WTC11 (cell line): ENCODE measurements around the gene UNC13D. TPM values are rescaled to one million over a fixed set of nuclear protein-coding genes. Genes with fewer than 3 reads are reported as not detected.

Source experiments
- ATAC-seq: fragments of 200-7000 bp; cut with Tn5 transposase; 2 replicates; pipeline ENCODE4 v1.10.0; 2021; ENCODE audit warnings: mild to moderate bottlenecking, moderate library complexity
- CTCF ChIA-PET: fragments of 300-600 bp; sonication (Branson Sonifier 250); formaldehyde crosslinking; loops from one replicate; lab custom pipeline; 2021; ENCODE audit warnings: antibody characterized with exemption; lab: Charles Lee
- POLR2A ChIA-PET: fragments of 350-600 bp; sonication (Branson Sonifier 250); formaldehyde crosslinking; loops from one replicate; lab custom pipeline; 2021; ENCODE audit warnings: antibody characterized with exemption; lab: Charles Lee
- DNase-seq: peaks from one replicate; pipeline ENCODE4 v3.0.0; 2021; ENCODE audit warnings: low spot score
- H3K27ac Mint-ChIP-seq: 2 replicates; pipeline ENCODE4 v1.8.0; 2021; ENCODE audit warnings: mixed read lengths
- H3K27me3 Mint-ChIP-seq: 2 replicates; pipeline ENCODE4 v1.8.0; 2021; ENCODE audit warnings: low read depth, mild to moderate bottlenecking, moderate library complexity, mixed read lengths
- H3K36me3 Mint-ChIP-seq: 2 replicates; pipeline ENCODE4 v1.8.0; 2021; ENCODE audit warnings: mixed read lengths
- H3K4me1 Mint-ChIP-seq: 2 replicates; pipeline ENCODE4 v1.8.0; 2022; ENCODE audit warnings: mixed read lengths
- H3K4me3 Mint-ChIP-seq: 2 replicates; pipeline ENCODE4 v1.8.0; 2021; ENCODE audit warnings: mild to moderate bottlenecking, moderate library complexity, mixed read lengths
- H3K9me3 Mint-ChIP-seq: 2 replicates; pipeline ENCODE4 v1.8.0; 2021; ENCODE audit warnings: mixed read lengths
- ATF1 ChIP-seq: sonication (generic); formaldehyde crosslinking; IDR thresholded peaks from 2 replicates; pipeline ENCODE4 v1.8.1; 2023; ENCODE audit warnings: mild to moderate bottlenecking, moderate library complexity, missing genetic modification reagents
- CREB1 ChIP-seq: sonication (generic); formaldehyde crosslinking; IDR thresholded peaks from 2 replicates; pipeline ENCODE4 v1.8.0; 2023; ENCODE audit warnings: mild to moderate bottlenecking, missing genetic modification reagents
- FOXK1 ChIP-seq: sonication (generic); formaldehyde crosslinking; IDR thresholded peaks from 2 replicates; pipeline ENCODE4 v1.8.0; 2022; ENCODE audit warnings: mild to moderate bottlenecking, moderate library complexity, missing genetic modification reagents
- FOXP1 ChIP-seq: sonication (generic); formaldehyde crosslinking; IDR thresholded peaks from 2 replicates; pipeline ENCODE4 v1.8.0; 2022; ENCODE audit warnings: missing genetic modification reagents, mild to moderate bottlenecking, moderate library complexity, borderline replicate concordance
- JUN ChIP-seq: sonication (generic); formaldehyde crosslinking; IDR thresholded peaks from 2 replicates; pipeline ENCODE4 v1.8.0; 2023; ENCODE audit warnings: mild to moderate bottlenecking, missing genetic modification reagents
- NFATC4 ChIP-seq: fragments of 250-450 bp; sonication (Bioruptor Pico); IDR thresholded peaks from 2 replicates; pipeline ENCODE4 v1.9.0; 2021; ENCODE audit warnings: mild to moderate bottlenecking
- NFYB ChIP-seq: sonication (generic); formaldehyde crosslinking; conservative IDR thresholded peaks from 2 replicates; pipeline ENCODE4 v1.8.0; 2022; ENCODE audit warnings: low read depth, missing genetic modification reagents
- NR2C2 ChIP-seq: sonication (generic); formaldehyde crosslinking; IDR thresholded peaks from 2 replicates; pipeline ENCODE4 v1.8.0; 2022; ENCODE audit warnings: mild to moderate bottlenecking, missing genetic modification reagents
- NR3C1 ChIP-seq: sonication (generic); formaldehyde crosslinking; conservative IDR thresholded peaks from 2 replicates; pipeline ENCODE4 v1.8.1; 2023; ENCODE audit warnings: low read depth, mild to moderate bottlenecking, missing genetic modification reagents
- OVOL2 ChIP-seq: fragments of 250-450 bp; sonication (Bioruptor Pico); IDR thresholded peaks from 2 replicates; pipeline ENCODE4 v1.9.0; 2021; ENCODE audit warnings: mild to moderate bottlenecking, borderline replicate concordance
- RELA ChIP-seq: sonication (generic); formaldehyde crosslinking; IDR thresholded peaks from 2 replicates; pipeline ENCODE4 v1.8.1; 2022; ENCODE audit warnings: missing genetic modification reagents, mild to moderate bottlenecking, borderline replicate concordance
- SMAD4 ChIP-seq: sonication (generic); formaldehyde crosslinking; IDR thresholded peaks from 2 replicates; pipeline ENCODE4 v1.8.0; 2022; ENCODE audit warnings: mild to moderate bottlenecking, missing genetic modification reagents
- ZNF138 ChIP-seq: sonication (generic); formaldehyde crosslinking; conservative IDR thresholded peaks from 2 replicates; pipeline ENCODE4 v1.8.1; 2022; ENCODE audit warnings: mild to moderate bottlenecking, moderate library complexity, missing genetic modification reagents
- ZNF219 ChIP-seq: sonication (generic); formaldehyde crosslinking; IDR thresholded peaks from 2 replicates; pipeline ENCODE4 v1.8.0; 2023; ENCODE audit warnings: missing genetic modification reagents, mild to moderate bottlenecking, borderline replicate concordance
- total RNA-seq: library from RNA; stranded (reverse); gene quantifications from 3 replicates; pipeline ENCODE4 v1.2.3, GENCODE V29; 2021
- TF ChIP-seq, protein P1 (sequence below): sonication (generic); formaldehyde crosslinking; IDR thresholded peaks from 2 replicates; pipeline ENCODE4 v1.8.1; 2022; ENCODE audit warnings: missing genetic modification reagents, borderline replicate concordance
- TF ChIP-seq, protein P2 (sequence below): sonication (generic); formaldehyde crosslinking; IDR thresholded peaks from 2 replicates; pipeline ENCODE4 v1.8.0; 2022; ENCODE audit warnings: mild to moderate bottlenecking, missing genetic modification reagents
- TF ChIP-seq, protein P3 (sequence below): fragments of 250-450 bp; sonication (Bioruptor Pico); conservative IDR thresholded peaks from 2 replicates; pipeline ENCODE4 v1.9.0; 2021; ENCODE audit warnings: mild to moderate bottlenecking
- TF ChIP-seq, protein P4 (sequence below): fragments of 250-450 bp; sonication (Bioruptor Pico); IDR thresholded peaks from 2 replicates; pipeline ENCODE4 v1.9.0; 2021; ENCODE audit warnings: mild to moderate bottlenecking
- TF ChIP-seq, protein P5 (sequence below): sonication (generic); formaldehyde crosslinking; IDR thresholded peaks from 2 replicates; pipeline ENCODE4 v1.8.0; 2023; ENCODE audit warnings: missing genetic modification reagents

The UNC13D gene
- total RNA-seq, 1 experiment from 2014 or later = 13.1 TPM

DNA sequence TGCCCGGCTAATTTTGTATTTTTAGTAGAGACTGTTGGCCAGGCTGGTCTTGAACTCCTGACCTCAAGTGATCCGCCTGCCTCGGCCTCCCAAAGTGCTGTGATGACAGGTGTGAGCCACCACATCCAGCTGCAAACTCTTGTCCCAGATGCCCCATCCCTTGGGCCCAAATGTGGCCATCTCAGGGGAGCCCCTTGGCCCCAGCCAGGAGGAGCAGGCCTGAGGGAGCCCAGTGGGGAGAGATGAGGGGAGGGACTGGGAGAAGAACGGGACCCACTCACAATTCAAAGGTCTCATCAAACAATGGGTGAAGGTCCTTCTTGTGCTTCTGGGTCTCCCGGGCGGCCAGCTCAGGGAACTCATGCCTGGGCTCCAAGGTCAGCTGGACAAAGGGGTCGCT is 14.5 kb downstream of the UNC13D start (continued):
- TF ChIP-seq, protein P1, sequence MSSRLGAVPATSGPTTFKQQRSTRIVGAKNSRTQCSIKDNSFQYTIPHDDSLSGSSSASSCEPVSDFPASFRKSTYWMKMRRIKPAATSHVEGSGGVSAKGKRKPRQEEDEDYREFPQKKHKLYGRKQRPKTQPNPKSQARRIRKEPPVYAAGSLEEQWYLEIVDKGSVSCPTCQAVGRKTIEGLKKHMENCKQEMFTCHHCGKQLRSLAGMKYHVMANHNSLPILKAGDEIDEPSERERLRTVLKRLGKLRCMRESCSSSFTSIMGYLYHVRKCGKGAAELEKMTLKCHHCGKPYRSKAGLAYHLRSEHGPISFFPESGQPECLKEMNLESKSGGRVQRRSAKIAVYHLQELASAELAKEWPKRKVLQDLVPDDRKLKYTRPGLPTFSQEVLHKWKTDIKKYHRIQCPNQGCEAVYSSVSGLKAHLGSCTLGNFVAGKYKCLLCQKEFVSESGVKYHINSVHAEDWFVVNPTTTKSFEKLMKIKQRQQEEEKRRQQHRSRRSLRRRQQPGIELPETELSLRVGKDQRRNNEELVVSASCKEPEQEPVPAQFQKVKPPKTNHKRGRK (CRISPR knock-in tag) = no peak
- no peak for TF ChIP-seq ZNF138
- no peak for TF ChIP-seq RELA (CRISPR knock-in tag)
- TF ChIP-seq SMAD4 (CRISPR knock-in tag) = no peak
- TF ChIP-seq, protein P2, sequence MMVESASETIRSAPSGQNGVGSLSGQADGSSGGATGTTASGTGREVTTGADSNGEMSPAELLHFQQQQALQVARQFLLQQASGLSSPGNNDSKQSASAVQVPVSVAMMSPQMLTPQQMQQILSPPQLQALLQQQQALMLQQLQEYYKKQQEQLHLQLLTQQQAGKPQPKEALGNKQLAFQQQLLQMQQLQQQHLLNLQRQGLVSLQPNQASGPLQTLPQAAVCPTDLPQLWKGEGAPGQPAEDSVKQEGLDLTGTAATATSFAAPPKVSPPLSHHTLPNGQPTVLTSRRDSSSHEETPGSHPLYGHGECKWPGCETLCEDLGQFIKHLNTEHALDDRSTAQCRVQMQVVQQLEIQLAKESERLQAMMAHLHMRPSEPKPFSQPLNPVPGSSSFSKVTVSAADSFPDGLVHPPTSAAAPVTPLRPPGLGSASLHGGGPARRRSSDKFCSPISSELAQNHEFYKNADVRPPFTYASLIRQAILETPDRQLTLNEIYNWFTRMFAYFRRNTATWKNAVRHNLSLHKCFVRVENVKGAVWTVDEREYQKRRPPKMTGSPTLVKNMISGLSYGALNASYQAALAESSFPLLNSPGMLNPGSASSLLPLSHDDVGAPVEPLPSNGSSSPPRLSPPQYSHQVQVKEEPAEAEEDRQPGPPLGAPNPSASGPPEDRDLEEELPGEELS (CRISPR knock-in tag) = no peak
- TF ChIP-seq, protein P3, sequence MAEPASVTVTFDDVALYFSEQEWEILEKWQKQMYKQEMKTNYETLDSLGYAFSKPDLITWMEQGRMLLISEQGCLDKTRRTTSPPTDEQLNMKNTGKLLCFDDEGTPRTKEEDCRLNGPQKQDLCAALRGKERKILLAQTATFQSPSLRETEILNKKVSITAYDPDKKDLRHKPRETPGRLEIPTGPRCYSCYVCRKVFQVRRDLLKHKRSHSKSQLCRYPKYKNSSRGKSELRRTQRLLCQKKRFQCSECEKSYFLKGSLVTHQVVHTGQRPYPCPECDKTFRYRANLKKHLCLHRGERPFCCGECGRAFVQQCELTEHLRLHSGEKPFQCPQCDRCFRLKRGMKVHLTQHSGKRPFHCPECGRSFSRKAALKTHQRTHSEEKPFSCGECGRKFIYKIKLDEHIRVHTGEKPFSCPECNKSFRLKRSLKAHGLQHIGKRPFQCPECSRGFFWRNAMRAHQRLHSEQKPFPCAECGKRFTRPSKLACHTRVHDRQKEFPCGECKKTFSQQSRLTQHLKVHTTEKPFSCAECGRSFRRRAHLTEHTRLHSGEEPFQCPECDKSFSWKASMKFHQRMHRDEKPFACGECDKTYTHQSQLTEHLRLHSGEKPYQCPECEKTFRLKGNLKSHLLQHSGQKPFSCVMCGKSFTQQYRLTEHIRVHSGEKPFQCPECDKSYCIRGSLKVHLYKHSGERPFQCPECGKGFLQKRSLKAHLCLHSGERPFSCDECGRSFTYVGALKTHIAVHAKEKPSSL = no peak
- no peak for TF ChIP-seq ATF1 (CRISPR knock-in tag)

DNA sequence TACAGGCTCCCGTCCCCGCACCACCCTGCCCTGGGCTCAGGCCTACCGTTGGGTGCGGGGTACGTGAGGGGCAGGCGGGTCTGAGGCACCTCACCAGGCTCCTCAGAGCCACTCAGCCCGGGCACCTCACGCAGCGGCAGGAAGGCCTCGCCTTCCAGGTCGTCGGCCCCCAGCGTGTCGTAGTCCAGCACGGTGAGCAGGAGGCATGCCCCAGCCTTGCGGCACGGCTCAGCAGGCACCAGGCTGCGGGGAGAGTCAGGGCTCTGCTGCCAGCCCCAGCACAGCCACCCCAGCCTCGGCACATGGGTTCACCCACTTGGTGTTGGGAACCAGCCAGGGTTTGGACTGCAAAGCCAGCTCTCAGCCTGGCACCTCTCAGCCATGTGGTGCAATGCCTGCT is 15.5 kb downstream of the UNC13D start:
- ATAC-seq (no peak), DNase-seq (no peak)
- Mint-ChIP-seq H3K36me3 (peaks cover 5% of the 10 kb centered on the region; the same call in 1 of the 2 replicates), H3K4me3 (no peak overlapping the region), H3K4me1 (peaks cover 35% of the 10 kb centered on the region), H3K27me3 (no peaks in the 10 kb centered on the region), H3K9me3 (no peaks in the 10 kb centered on the region), H3K27ac (no peak overlapping the region)
- ChIA-PET CTCF (interaction anchor here (0.7 to 5.5 kb wide), 13 partner anchors 8 to 86 kb away, joined by 4 to 180 read pairs (median 22); partner anchors contain the start of genes GALK1, TRIM47, TRIM65 and UNC13D), POLR2A (interaction anchor here (0.6 to 1.0 kb wide), 2 partner anchors 44 to 51 kb away, joined by 3 read pairs; partner anchors contain the start of gene UNK)
- TF ChIP-seq OVOL2 (CRISPR knock-in tag) = no peak
- TF ChIP-seq FOXP1 (CRISPR knock-in tag) = 0 out of 2 replicates have a peak, but pooled peaks have one; percentile 40
- no peak for TF ChIP-seq CREB1 (CRISPR knock-in tag)
- no peak for TF ChIP-seq NFATC4 (CRISPR knock-in tag)
- TF ChIP-seq, protein P4, sequence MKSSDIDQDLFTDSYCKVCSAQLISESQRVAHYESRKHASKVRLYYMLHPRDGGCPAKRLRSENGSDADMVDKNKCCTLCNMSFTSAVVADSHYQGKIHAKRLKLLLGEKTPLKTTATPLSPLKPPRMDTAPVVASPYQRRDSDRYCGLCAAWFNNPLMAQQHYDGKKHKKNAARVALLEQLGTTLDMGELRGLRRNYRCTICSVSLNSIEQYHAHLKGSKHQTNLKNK = no peak
- no peak for TF ChIP-seq NR2C2
- 0 out of 2 replicates have a peak, but pooled peaks have one; percentile 25 for TF ChIP-seq ATF1 (CRISPR knock-in tag)
- TF ChIP-seq ZNF219 (CRISPR knock-in tag) = no peak
- TF ChIP-seq, protein P5, sequence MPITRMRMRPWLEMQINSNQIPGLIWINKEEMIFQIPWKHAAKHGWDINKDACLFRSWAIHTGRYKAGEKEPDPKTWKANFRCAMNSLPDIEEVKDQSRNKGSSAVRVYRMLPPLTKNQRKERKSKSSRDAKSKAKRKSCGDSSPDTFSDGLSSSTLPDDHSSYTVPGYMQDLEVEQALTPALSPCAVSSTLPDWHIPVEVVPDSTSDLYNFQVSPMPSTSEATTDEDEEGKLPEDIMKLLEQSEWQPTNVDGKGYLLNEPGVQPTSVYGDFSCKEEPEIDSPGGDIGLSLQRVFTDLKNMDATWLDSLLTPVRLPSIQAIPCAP (CRISPR knock-in tag) = peak; percentile 71; the same call in 1 of the 2 replicates
- TF ChIP-seq, protein P1 (CRISPR knock-in tag) = no peak
- TF ChIP-seq NFYB (CRISPR knock-in tag) = no peak
- TF ChIP-seq NR3C1 (CRISPR knock-in tag) = no peak
- no peak for TF ChIP-seq JUN (CRISPR knock-in tag)
- TF ChIP-seq FOXK1 = no peak
